ENCODE results near the gene ATF7. TPM values are rescaled to one million over a fixed set of nuclear protein-coding genes. Genes with fewer than 3 reads are reported as not detected.

The ATF7 gene
- total and polyA plus RNA-seq, 2 experiments from 2014 or later: 9.1 to 13.8 TPM

DNA sequence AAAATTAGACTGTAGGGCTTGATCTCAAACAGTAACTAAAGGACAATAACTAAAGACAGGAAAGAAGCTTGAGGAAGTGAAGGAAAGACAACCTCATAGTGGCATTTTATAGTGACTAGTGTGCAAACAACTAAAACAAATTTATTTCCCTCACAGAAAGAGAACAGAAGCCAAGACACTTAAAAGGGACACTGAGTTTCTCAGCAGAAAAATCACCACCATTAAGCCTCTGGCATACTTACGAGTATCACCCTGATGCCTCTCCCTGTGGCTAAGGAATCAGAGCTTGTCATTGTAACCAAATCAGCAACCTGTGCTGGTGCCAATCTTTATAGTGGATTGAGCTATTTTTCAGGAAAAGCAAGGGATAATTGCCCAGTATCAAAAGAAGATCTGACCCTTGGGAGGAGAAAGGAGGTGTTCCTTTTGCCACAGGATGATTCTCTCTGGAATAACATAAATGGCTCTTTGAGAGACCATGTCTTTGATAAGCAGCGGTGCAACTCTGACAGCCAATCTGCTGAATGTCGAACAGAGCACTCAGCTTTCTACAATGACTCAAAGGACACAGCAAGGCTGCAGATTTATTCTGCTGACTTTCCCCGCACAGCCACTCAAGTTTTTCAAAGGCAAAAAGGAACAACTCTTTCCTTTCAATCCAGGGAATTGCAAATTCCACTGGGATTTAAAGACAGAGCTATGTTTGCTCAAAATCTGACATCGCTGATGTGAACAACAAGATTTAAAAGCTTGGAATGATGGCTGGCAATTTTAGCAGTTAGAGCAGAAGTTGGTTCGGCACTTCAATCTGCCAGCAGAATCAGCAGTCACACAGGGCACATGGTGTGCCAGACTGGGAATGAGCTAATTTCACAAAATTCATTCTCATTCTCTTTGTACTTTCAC is 34.6 kb downstream of the ATF7 start:
- Histone ChIP-seq H3K4me1 (ENCODE audit: low read depth) (peaks cover 26% of the 10 kb centered on the region), H3K9me3 (ENCODE audit: low read depth) (no peaks in the 10 kb centered on the region), H3K27me3 (no peaks in the 10 kb centered on the region), H3K27ac (peak overlapping the region; percentile 87), H3K4me3 (no peak overlapping the region), H3K36me3 (no peaks in the 10 kb centered on the region)
- DNase-seq (ENCODE audit: low read depth in 1 of 2, low spot score in 1 of 2): peak in 1 of 2 donors; percentile 61
- no peak for TF ChIP-seq CTCF (IDR thresholded peaks at IDR 0.05; ENCODE audit: low read depth, low read length)

DNA sequence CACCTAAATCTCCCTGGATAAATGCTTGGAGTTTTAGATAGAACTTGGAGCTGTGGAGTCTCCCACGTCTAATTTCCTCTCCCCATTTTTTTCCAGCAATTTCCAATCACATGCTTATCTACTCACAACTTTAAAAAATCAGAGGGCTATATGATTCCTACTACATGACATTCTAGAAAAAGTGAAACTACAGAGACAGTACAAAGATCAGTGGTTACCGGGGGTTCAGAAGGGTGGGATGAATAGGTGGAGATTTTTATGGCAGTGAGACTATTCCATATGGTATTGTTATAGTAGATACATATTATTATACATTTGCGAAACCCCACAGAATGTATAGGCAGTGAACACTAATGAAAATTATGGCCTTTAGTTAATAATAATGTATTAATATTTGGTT is 35.5 kb downstream of the ATF7 start:
- Histone ChIP-seq H3K27ac (peak overlapping the region; percentile 87), H3K9me3 (ENCODE audit: low read depth) (no peaks in the 10 kb centered on the region)
- TF ChIP-seq CTCF (IDR thresholded peaks at IDR 0.05; ENCODE audit: low read depth, low read length): no peak

DNA sequence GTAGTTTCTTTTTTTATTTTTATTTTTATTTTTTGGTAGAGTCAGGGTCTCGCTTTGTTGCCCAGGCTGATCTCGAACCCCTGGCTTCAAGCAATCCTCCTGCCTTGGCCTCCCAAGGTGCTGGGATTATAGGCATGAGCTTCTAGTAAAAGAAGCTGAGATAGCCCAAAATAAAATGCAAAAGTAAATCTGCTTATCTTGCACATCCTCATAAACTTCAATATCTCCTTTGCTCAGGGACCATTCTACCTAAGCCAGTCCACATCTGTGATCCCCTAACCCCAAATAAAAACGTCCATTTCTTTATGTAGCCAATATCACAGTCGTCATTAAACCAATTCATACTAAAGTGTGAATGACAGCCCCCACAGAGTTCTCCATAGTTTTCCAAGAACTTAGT is 36.3 kb downstream of the ATF7 start:
- no peaks in the 10 kb centered on the region for H3K27me3 ChIP-seq
- H3K4me1 ChIP-seq (ENCODE audit: low read depth): peaks cover 37% of the 10 kb centered on the region
- H3K9me3 ChIP-seq (ENCODE audit: low read depth): no peaks in the 10 kb centered on the region
- no peak overlapping the region for H3K27ac ChIP-seq
- H3K4me3 ChIP-seq: no peak overlapping the region
- no peak for TF ChIP-seq CTCF (IDR thresholded peaks at IDR 0.05; ENCODE audit: low read depth, low read length)
- DNase-seq (ENCODE audit: low read depth in 1 of 2, low spot score in 1 of 2): no peak
- no peaks in the 10 kb centered on the region for H3K36me3 ChIP-seq

More for the DNA sequence above, 35.5 kb downstream of the ATF7 start:
- DNase-seq (ENCODE audit: low read depth in 1 of 2, low spot score in 1 of 2): no peak
- Histone ChIP-seq H3K4me3 (no peak overlapping the region), H3K36me3 (no peaks in the 10 kb centered on the region), H3K27me3 (no peaks in the 10 kb centered on the region), H3K4me1 (ENCODE audit: low read depth) (peaks cover 32% of the 10 kb centered on the region)

DNA sequence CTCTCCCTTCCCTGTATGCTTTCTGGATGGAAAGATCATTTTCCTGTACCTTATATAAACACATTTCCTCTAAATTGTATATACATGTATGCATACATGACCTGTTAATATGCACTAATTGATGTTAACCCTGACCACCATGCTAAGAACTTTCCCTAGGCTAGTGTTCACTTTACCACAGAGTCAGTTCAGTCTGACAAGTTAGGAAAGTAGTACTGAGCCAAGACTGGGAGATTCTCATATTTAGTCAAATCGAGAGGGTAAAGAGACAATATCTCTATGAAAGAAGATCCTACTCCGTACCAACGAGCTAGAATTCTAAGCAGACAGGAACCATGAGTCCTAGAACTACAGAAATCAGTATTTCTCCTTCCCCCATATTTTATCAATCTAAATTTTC is 36.8 kb downstream of the ATF7 start:
- H3K27me3 ChIP-seq: no peaks in the 10 kb centered on the region
- no peaks in the 10 kb centered on the region for H3K9me3 ChIP-seq (ENCODE audit: low read depth)
- no peak for DNase-seq (ENCODE audit: low read depth in 1 of 2, low spot score in 1 of 2)
- H3K27ac ChIP-seq: no peak overlapping the region
- no peak for TF ChIP-seq CTCF (IDR thresholded peaks at IDR 0.05; ENCODE audit: low read depth, low read length)
- H3K4me3 ChIP-seq: no peak overlapping the region
- peaks cover 37% of the 10 kb centered on the region for H3K4me1 ChIP-seq (ENCODE audit: low read depth)
- no peaks in the 10 kb centered on the region for H3K36me3 ChIP-seq

- H3K4me1 ChIP-seq (ENCODE audit: low read depth): peaks cover 32% of the 10 kb centered on the region
- no peak for TF ChIP-seq CTCF (IDR thresholded peaks at IDR 0.05; ENCODE audit: low read depth, low read length)
Measured at GRCh38 chr12:53588123-53588522, 38.1 kb downstream of the ATF7 start.

More at GRCh38 chr12:53588123-53588522, 38.1 kb downstream of the ATF7 start:
- H3K36me3 ChIP-seq: no peaks in the 10 kb centered on the region
- H3K27ac ChIP-seq: no peak overlapping the region
- no peaks in the 10 kb centered on the region for H3K27me3 ChIP-seq
- no peak for DNase-seq (ENCODE audit: low read depth in 1 of 2, low spot score in 1 of 2)
- no peak overlapping the region for H3K4me3 ChIP-seq
- H3K9me3 ChIP-seq (ENCODE audit: low read depth): no peaks in the 10 kb centered on the region
